ENCODE measurements around the gene ZNF366. TPM values are rescaled to one million over a fixed set of nuclear protein-coding genes. Genes with fewer than 3 reads are reported as not detected.

The ZNF366 gene
- total and polyA plus RNA-seq, 10 donors = 0.26 to 19.8 (median 9.4) TPM

DNA sequence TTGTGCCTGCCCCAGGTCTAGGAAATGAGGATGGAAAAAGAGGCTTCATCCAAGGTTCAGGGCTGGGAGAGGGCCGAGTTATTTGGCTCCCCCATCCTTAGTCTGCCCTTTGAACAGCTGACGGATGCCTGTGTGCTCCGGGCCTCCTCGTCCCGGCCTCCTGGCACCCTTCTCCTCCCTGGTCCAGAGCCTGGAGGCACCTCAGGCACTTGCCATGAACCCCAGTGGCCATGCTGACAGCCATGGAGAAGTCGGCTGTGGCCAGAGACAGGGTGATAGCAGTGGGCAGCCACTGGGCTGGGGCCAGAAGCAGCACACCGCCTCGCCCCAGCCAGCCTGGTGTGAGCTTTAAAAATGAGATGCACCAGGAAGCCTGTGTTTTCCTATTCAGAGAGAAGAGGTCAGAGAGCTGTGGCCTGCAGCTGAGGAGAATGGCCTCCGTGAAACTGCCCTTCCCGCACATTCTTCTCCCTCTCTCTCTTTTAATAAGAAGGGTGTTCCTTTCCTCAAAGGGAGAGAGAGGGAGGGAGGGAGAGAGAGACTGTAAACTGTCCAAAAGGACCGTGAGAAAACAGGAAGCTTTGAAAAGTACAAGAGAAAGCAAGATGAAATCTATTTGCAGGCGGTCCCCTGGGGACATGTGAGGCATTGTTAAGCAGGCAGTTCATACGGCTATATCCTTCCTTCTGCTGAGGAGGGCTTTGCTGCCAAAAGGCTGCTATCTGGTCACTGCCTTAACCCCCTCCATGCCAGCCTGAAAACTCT, 55.3 kb downstream of the ZNF366 start:
- Histone ChIP-seq H3K27me3 (replicated peaks in 1 of 7) (no peaks in the 10 kb centered on the region), H3K36me3 (peaks cover 0 to 58% (median 0%) of the 10 kb centered on the region in 6 donors), H3K27ac (peak overlapping the region; percentile 83 to 92 (median 88)), H3K4me1 (peaks cover 30 to 62% (median 47%) of the 10 kb centered on the region in 6 donors), H3K9me3 (no peaks in the 10 kb centered on the region), H3K4me3 (peak overlapping the region in 1 of 8 donors; percentile 15)
- intact Hi-C loops (cut with DNase I; ENCODE audit: low total_unique reads) = loop anchor here (10.0 kb wide), 1 partner anchor 53 kb away; the partner anchor contains the start of gene ZNF366
- TF ChIP-seq POLR2AphosphoS5 (IDR thresholded peaks at IDR 0.05) = peak; percentile 55 to 77 (median 69)
- TF ChIP-seq, protein P1, sequence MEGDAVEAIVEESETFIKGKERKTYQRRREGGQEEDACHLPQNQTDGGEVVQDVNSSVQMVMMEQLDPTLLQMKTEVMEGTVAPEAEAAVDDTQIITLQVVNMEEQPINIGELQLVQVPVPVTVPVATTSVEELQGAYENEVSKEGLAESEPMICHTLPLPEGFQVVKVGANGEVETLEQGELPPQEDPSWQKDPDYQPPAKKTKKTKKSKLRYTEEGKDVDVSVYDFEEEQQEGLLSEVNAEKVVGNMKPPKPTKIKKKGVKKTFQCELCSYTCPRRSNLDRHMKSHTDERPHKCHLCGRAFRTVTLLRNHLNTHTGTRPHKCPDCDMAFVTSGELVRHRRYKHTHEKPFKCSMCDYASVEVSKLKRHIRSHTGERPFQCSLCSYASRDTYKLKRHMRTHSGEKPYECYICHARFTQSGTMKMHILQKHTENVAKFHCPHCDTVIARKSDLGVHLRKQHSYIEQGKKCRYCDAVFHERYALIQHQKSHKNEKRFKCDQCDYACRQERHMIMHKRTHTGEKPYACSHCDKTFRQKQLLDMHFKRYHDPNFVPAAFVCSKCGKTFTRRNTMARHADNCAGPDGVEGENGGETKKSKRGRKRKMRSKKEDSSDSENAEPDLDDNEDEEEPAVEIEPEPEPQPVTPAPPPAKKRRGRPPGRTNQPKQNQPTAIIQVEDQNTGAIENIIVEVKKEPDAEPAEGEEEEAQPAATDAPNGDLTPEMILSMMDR (IDR thresholded peaks at IDR 0.05 in 8 of 11, conservative IDR thresholded peaks at IDR 0.05 in 3 of 11) = no peak
- TF ChIP-seq POLR2A (IDR thresholded peaks at IDR 0.05) = no peak
- 29 to 44% (median 36%) methylated on average over 12 to 13 of the region's 13 CpGs for WGBS, 5 donors
- DNase-seq = peak; percentile 85

DNA sequence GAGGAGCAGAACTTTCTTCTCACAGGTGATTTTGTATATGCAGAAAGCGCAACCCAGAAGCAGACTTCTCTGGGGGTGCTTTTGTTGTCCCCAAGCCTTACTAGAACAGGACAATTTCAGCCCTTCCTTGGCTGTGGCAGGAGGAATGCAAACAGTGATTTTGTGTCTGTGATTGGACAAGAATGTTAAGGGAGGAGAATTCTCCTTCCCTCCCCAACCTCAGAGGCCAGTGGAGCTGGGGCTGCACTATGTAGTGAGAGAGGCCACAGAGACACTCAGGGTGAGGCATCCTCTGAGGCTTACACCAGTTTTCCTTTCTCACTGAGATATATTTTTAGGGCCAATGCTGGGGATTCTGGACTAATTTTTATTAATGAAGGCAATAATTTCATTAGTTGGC, 58.8 kb downstream of the ZNF366 start:
- H3K36me3 ChIP-seq = peaks cover 0 to 49% (median 0%) of the 10 kb centered on the region in 6 donors
- WGBS, 5 donors = 0 to 47% (median 0%) methylated on average over 1 of the region's 1 CpG
- no peaks in the 10 kb centered on the region for H3K9me3 ChIP-seq
- peaks cover 23 to 45% (median 30%) of the 10 kb centered on the region in 6 donors for H3K4me1 ChIP-seq
- no peak overlapping the region for H3K4me3 ChIP-seq
- no peak for DNase-seq
- TF ChIP-seq, protein P1 (IDR thresholded peaks at IDR 0.05 in 8 of 11, conservative IDR thresholded peaks at IDR 0.05 in 3 of 11) = no peak
- TF ChIP-seq POLR2A (IDR thresholded peaks at IDR 0.05) (no peak), POLR2AphosphoS5 (IDR thresholded peaks at IDR 0.05) (no peak)
- intact Hi-C loops (cut with DNase I; ENCODE audit: low total_unique reads) = no loop called here
- no peaks in the 10 kb centered on the region for H3K27me3 ChIP-seq (replicated peaks in 1 of 7)
- no peak overlapping the region for H3K27ac ChIP-seq

DNA sequence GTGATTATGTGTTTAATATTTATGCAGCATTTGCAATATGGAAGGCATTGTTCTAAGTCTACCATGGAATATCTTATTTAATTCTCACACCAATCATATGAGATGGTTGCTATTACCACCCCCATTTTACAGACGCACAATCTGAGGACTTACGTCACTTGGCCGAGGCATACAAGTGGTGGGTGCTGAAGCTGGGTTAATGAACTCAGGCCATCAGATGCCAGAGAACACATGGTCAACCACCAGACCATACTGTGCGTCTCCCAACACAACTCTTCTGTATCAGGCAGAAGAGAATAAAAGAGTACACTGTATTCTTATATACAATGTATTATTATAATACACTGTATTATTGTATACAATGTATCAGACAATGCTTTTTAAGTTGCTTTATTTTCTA, 59.5 kb downstream of the ZNF366 start:
- TF ChIP-seq POLR2AphosphoS5 (IDR thresholded peaks at IDR 0.05) = no peak
- no peak for TF ChIP-seq POLR2A (IDR thresholded peaks at IDR 0.05)
- TF ChIP-seq, protein P1 (IDR thresholded peaks at IDR 0.05 in 8 of 11, conservative IDR thresholded peaks at IDR 0.05 in 3 of 11) = no peak
- no peak overlapping the region for H3K27ac ChIP-seq
- H3K9me3 ChIP-seq = no peaks in the 10 kb centered on the region
- intact Hi-C loops (cut with DNase I; ENCODE audit: low total_unique reads) = no loop called here
- H3K4me1 ChIP-seq = peaks cover 17 to 39% (median 24%) of the 10 kb centered on the region in 6 donors
- H3K27me3 ChIP-seq (replicated peaks in 1 of 7) = no peaks in the 10 kb centered on the region
- peaks cover 0 to 52% (median 0%) of the 10 kb centered on the region in 6 donors for H3K36me3 ChIP-seq
- H3K4me3 ChIP-seq = no peak overlapping the region
- DNase-seq = no peak
- WGBS, 5 donors = 90 to 99% (median 97%) methylated on average over 4 of the region's 4 CpGs

DNA sequence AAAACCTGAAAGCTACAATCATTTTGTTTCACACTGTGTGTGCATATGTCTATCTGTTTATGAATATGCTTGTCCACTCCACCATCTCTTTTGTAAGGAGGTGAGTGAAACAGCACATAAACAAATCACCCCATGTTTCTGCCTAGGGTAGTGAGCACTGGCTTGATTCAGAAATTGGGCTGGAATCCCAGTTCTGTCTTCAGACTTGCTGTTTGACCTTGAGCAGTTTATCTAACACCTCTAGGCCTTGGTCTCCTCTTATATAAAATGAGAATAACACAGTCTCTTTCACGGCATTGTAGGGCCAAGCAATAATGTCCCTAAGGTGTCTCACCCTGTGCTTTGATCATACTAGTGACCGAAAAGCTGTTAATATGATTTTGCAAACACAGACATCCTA, 61.2 kb downstream of the ZNF366 start:
- peaks cover 0 to 21% (median 6%) of the 10 kb centered on the region in 6 donors for H3K4me1 ChIP-seq
- intact Hi-C loops (cut with DNase I; ENCODE audit: low total_unique reads) = no loop called here
- no peaks in the 10 kb centered on the region for H3K27me3 ChIP-seq (replicated peaks in 1 of 7)
- no peaks in the 10 kb centered on the region for H3K9me3 ChIP-seq
- TF ChIP-seq POLR2A (IDR thresholded peaks at IDR 0.05) (no peak), POLR2AphosphoS5 (IDR thresholded peaks at IDR 0.05) (no peak)
- TF ChIP-seq, protein P1 (IDR thresholded peaks at IDR 0.05 in 8 of 11, conservative IDR thresholded peaks at IDR 0.05 in 3 of 11) = no peak
- H3K27ac ChIP-seq = no peak overlapping the region
- WGBS, 5 donors = 54 to 92% (median 81%) methylated on average over 2 of the region's 2 CpGs
- no peak overlapping the region for H3K4me3 ChIP-seq
- DNase-seq = no peak
- H3K36me3 ChIP-seq = peaks cover 0 to 50% (median 0%) of the 10 kb centered on the region in 6 donors
